Measurements from ENCODE around the gene ANKH.

Gene ANKH

DNA sequence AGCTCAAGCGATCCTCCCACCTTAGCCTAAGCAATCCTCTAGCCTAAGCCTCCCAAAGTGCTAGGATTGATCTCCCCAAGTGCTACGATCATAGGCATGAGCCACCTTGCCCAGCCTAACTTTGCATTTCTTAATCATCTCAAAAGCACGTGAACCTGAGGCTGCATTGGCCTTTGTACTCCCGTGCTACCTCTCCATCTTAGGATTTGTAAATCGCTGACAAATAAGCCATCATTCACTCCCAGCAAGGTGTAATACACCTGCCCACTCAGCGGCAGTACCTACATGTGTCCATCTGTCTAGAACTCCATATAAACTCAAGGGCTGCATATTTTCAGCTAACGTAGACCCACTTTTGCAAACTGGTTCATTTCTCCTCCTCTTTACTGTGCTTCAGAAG is 2.8 kb downstream of the ANKH start:
- Histone ChIP-seq H3K36me3 (ENCODE audit: insufficient read depth, insufficient read length, low read length) (no peaks in the 10 kb centered on the region), H3K9ac (ENCODE audit: insufficient read length, low read depth) (no peak overlapping the region), H3K27me3 (ENCODE audit: insufficient read depth, insufficient read length) (peaks cover 42% of the 10 kb centered on the region), H3K4me3 (ENCODE audit: insufficient read length, low read depth) (no peak overlapping the region), H3K4me1 (ENCODE audit: insufficient read depth, insufficient read length) (peaks cover 2% of the 10 kb centered on the region), H3K9me3 (ENCODE audit: insufficient read depth, low read length) (no peaks in the 10 kb centered on the region)
- DNase-seq (ENCODE audit: low read depth, low spot score): no peak
- TF ChIP-seq SUZ12 (IDR thresholded peaks at IDR 0.05; ENCODE audit: extremely low read depth, insufficient read depth, insufficient read length) (no peak), YY1 (IDR thresholded peaks at IDR 0.05; ENCODE audit: insufficient read depth, insufficient read length) (no peak), ZNF274 (IDR thresholded peaks at IDR 0.05; ENCODE audit: low read depth, low read length) (no peak)

GRCh38 chr5:14864181-14864812 is 7.3 kb downstream of the ANKH start:
- no peak for TF ChIP-seq ZNF274 (IDR thresholded peaks at IDR 0.05; ENCODE audit: low read depth, low read length)
- no peak for TF ChIP-seq SUZ12 (IDR thresholded peaks at IDR 0.05; ENCODE audit: extremely low read depth, insufficient read depth, insufficient read length)
- no peak for TF ChIP-seq YY1 (IDR thresholded peaks at IDR 0.05; ENCODE audit: insufficient read depth, insufficient read length)
- no peak for DNase-seq (ENCODE audit: low read depth, low spot score)
- Histone ChIP-seq H3K27me3 (ENCODE audit: insufficient read depth, insufficient read length) (peaks cover 8% of the 10 kb centered on the region), H3K4me3 (ENCODE audit: insufficient read length, low read depth) (no peak overlapping the region), H3K4me1 (ENCODE audit: insufficient read depth, insufficient read length) (peaks cover 2% of the 10 kb centered on the region), H3K36me3 (ENCODE audit: insufficient read depth, insufficient read length, low read length) (no peaks in the 10 kb centered on the region), H3K9me3 (ENCODE audit: insufficient read depth, low read length) (no peaks in the 10 kb centered on the region), H3K9ac (ENCODE audit: insufficient read length, low read depth) (no peak overlapping the region)

DNA sequence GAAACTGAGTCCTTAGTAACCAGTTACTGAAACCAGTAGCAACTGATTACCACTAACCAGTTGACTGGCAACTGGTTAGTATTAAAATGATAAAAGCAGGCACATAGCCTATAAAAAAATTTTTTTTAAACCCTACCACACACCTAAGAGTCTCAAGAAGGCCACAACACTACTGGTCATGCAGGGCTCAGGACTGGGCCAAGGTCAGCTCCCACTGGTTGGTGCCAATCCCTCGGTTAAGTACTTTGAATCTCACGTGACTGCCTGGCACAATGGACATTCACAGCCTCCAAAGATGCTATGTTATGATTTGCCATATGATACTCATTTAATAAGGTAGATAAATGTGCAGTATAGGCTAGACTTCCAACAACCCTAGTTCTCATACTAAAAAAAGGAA is 8.5 kb downstream of the ANKH start:
- no peaks in the 10 kb centered on the region for H3K9me3 ChIP-seq (ENCODE audit: insufficient read depth, low read length)
- no peak for TF ChIP-seq ZNF274 (IDR thresholded peaks at IDR 0.05; ENCODE audit: low read depth, low read length)
- no peak for TF ChIP-seq YY1 (IDR thresholded peaks at IDR 0.05; ENCODE audit: insufficient read depth, insufficient read length)
- TF ChIP-seq SUZ12 (IDR thresholded peaks at IDR 0.05; ENCODE audit: extremely low read depth, insufficient read depth, insufficient read length): no peak
- H3K36me3 ChIP-seq (ENCODE audit: insufficient read depth, insufficient read length, low read length): no peaks in the 10 kb centered on the region

GRCh38 chr5:14861123-14861765 is 10.3 kb downstream of the ANKH start:
- no peaks in the 10 kb centered on the region for H3K36me3 ChIP-seq (ENCODE audit: insufficient read depth, insufficient read length, low read length)
- H3K4me1 ChIP-seq (ENCODE audit: insufficient read depth, insufficient read length): peaks cover 2% of the 10 kb centered on the region
- H3K9ac ChIP-seq (ENCODE audit: insufficient read length, low read depth): no peak overlapping the region
- no peak overlapping the region for H3K4me3 ChIP-seq (ENCODE audit: insufficient read length, low read depth)
- no peak for DNase-seq (ENCODE audit: low read depth, low spot score)
- TF ChIP-seq ZNF274 (IDR thresholded peaks at IDR 0.05; ENCODE audit: low read depth, low read length) (no peak), YY1 (IDR thresholded peaks at IDR 0.05; ENCODE audit: insufficient read depth, insufficient read length) (no peak), SUZ12 (IDR thresholded peaks at IDR 0.05; ENCODE audit: extremely low read depth, insufficient read depth, insufficient read length) (no peak)
- no peaks in the 10 kb centered on the region for H3K9me3 ChIP-seq (ENCODE audit: insufficient read depth, low read length)
- no peaks in the 10 kb centered on the region for H3K27me3 ChIP-seq (ENCODE audit: insufficient read depth, insufficient read length)

More for the DNA sequence above, 8.5 kb downstream of the ANKH start:
- Histone ChIP-seq H3K27me3 (ENCODE audit: insufficient read depth, insufficient read length) (no peaks in the 10 kb centered on the region), H3K9ac (ENCODE audit: insufficient read length, low read depth) (no peak overlapping the region), H3K4me3 (ENCODE audit: insufficient read length, low read depth) (no peak overlapping the region), H3K4me1 (ENCODE audit: insufficient read depth, insufficient read length) (peaks cover 2% of the 10 kb centered on the region)
- no peak for DNase-seq (ENCODE audit: low read depth, low spot score)

DNA sequence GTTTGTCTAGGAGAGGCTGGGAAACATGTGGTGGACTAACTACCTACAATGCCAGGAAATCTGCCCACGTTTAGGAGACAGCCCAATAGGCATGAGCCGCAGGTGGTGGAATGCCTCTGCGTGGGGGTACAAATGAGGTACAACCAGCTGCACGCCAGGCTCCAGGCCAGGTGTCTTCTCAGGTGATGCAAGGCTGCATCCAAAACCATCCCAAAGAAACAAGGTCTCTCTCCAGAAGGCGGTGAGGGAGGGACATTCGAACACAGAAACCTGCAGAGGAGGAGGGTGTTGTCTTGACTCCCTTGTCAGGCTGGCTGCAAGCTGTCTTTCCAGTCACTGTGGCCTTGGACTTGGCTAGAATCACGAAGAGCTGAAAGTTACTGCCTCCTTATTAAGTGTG is 11.6 kb downstream of the ANKH start:
- no peaks in the 10 kb centered on the region for H3K9me3 ChIP-seq (ENCODE audit: insufficient read depth, low read length)
- DNase-seq (ENCODE audit: low read depth, low spot score): no peak
- H3K4me3 ChIP-seq (ENCODE audit: insufficient read length, low read depth): no peak overlapping the region
- TF ChIP-seq ZNF274 (IDR thresholded peaks at IDR 0.05; ENCODE audit: low read depth, low read length): no peak
- TF ChIP-seq YY1 (IDR thresholded peaks at IDR 0.05; ENCODE audit: insufficient read depth, insufficient read length): no peak
- no peak for TF ChIP-seq SUZ12 (IDR thresholded peaks at IDR 0.05; ENCODE audit: extremely low read depth, insufficient read depth, insufficient read length)
- H3K4me1 ChIP-seq (ENCODE audit: insufficient read depth, insufficient read length): peaks cover 2% of the 10 kb centered on the region
- no peaks in the 10 kb centered on the region for H3K36me3 ChIP-seq (ENCODE audit: insufficient read depth, insufficient read length, low read length)
- H3K9ac ChIP-seq (ENCODE audit: insufficient read length, low read depth): no peak overlapping the region
- H3K27me3 ChIP-seq (ENCODE audit: insufficient read depth, insufficient read length): no peaks in the 10 kb centered on the region

- H3K4me3 ChIP-seq (ENCODE audit: insufficient read length, low read depth): no peak overlapping the region
- no peak overlapping the region for H3K9ac ChIP-seq (ENCODE audit: insufficient read length, low read depth)
- no peaks in the 10 kb centered on the region for H3K36me3 ChIP-seq (ENCODE audit: insufficient read depth, insufficient read length, low read length)
- H3K9me3 ChIP-seq (ENCODE audit: insufficient read depth, low read length): no peaks in the 10 kb centered on the region
- H3K27me3 ChIP-seq (ENCODE audit: insufficient read depth, insufficient read length): no peaks in the 10 kb centered on the region
- H3K4me1 ChIP-seq (ENCODE audit: insufficient read depth, insufficient read length): no peaks in the 10 kb centered on the region
- no peak for DNase-seq (ENCODE audit: low read depth, low spot score)
- no peak for TF ChIP-seq ZNF274 (IDR thresholded peaks at IDR 0.05; ENCODE audit: low read depth, low read length)
- TF ChIP-seq YY1 (IDR thresholded peaks at IDR 0.05; ENCODE audit: insufficient read depth, insufficient read length): no peak
- no peak for TF ChIP-seq SUZ12 (IDR thresholded peaks at IDR 0.05; ENCODE audit: extremely low read depth, insufficient read depth, insufficient read length)
Measured at GRCh38 chr5:14859150-14859549, 12.4 kb downstream of the ANKH start.

DNA sequence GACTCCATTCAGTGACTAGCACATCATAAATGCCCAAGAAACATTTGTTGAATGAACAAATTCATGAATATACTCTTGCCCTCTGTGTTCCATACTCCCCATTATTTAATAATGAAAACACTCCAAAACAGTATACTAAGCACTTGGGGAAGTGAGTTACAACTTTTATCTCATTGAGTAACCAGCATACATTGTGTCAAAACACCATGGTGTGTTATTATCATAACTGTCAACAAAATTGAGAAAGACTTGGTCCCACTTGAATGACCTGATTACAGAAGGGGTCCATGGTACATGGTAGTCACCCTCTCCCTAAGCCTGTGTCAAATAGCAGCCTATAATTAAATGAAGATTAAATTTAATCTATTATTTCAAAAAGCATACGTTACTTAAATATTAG is 16.2 kb downstream of the ANKH start:
- H3K9me3 ChIP-seq (ENCODE audit: insufficient read depth, low read length): no peaks in the 10 kb centered on the region
- no peak for DNase-seq (ENCODE audit: low read depth, low spot score)
- TF ChIP-seq ZNF274 (IDR thresholded peaks at IDR 0.05; ENCODE audit: low read depth, low read length) (no peak), SUZ12 (IDR thresholded peaks at IDR 0.05; ENCODE audit: extremely low read depth, insufficient read depth, insufficient read length) (no peak), YY1 (IDR thresholded peaks at IDR 0.05; ENCODE audit: insufficient read depth, insufficient read length) (no peak)
- H3K4me1 ChIP-seq (ENCODE audit: insufficient read depth, insufficient read length): no peaks in the 10 kb centered on the region
- no peaks in the 10 kb centered on the region for H3K36me3 ChIP-seq (ENCODE audit: insufficient read depth, insufficient read length, low read length)
- no peak overlapping the region for H3K4me3 ChIP-seq (ENCODE audit: insufficient read length, low read depth)
- no peaks in the 10 kb centered on the region for H3K27me3 ChIP-seq (ENCODE audit: insufficient read depth, insufficient read length)
- H3K9ac ChIP-seq (ENCODE audit: insufficient read length, low read depth): no peak overlapping the region
